KMS-11 (cell line): ENCODE data around the gene SEC22B.
"Not testable (repeated sequence)": the region's sequence is repeated elsewhere in the genome, so short reads cannot be mapped to it uniquely, and the experiment has no call there.

ENCODE experiments used
- H2AFZ ChIP-seq: fragments of 200-600 bp; sonication (generic); 2 replicates; pipeline ENCODE4 v1.6.1; 2016; ENCODE audit warnings: antibody characterized with exemption, mixed run types, low read depth
- H3K27ac ChIP-seq: fragments of 200-600 bp; sonication (generic); 2 replicates; pipeline ENCODE4 v1.6.1; 2016; ENCODE audit warnings: mild to moderate bottlenecking, mixed run types
- H3K27me3 ChIP-seq: fragments of 200-600 bp; sonication (generic); 2 replicates; pipeline ENCODE4 v1.6.1; 2017; ENCODE audit warnings: mild to moderate bottlenecking, low read depth, mixed run types, moderate library complexity; ENCODE audit not compliant: insufficient read depth
- H3K36me3 ChIP-seq: fragments of 200-600 bp; sonication (generic); 2 replicates; pipeline ENCODE4 v1.6.1; 2017; ENCODE audit warnings: mild to moderate bottlenecking, mixed run types; ENCODE audit not compliant: insufficient read depth
- H3K4me1 ChIP-seq: fragments of 200-600 bp; sonication (generic); 2 replicates; pipeline ENCODE4 v1.6.1; 2016; ENCODE audit warnings: mild to moderate bottlenecking, low read depth, mixed run types; ENCODE audit not compliant: poor library complexity, severe bottlenecking
- H3K4me2 ChIP-seq: fragments of 200-600 bp; sonication (generic); 2 replicates; pipeline ENCODE4 v1.7.0; 2016; ENCODE audit warnings: mild to moderate bottlenecking, mixed run types
- H3K4me3 ChIP-seq: fragments of 200-600 bp; sonication (generic); IDR thresholded peaks from 2 replicates; pipeline ENCODE4 v1.6.1; 2017; ENCODE audit warnings: low read depth, low read length, mixed read lengths; ENCODE audit not compliant: insufficient read depth
- H3K79me2 ChIP-seq: fragments of 200-600 bp; sonication (generic); 2 replicates; pipeline ENCODE4 v1.6.1; 2016; ENCODE audit warnings: low read depth, mixed run types; ENCODE audit not compliant: insufficient read depth
- H3K9ac ChIP-seq: fragments of 200-600 bp; sonication (generic); 2 replicates; pipeline ENCODE4 v1.6.1; 2016; ENCODE audit warnings: mild to moderate bottlenecking, mixed run types
- H4K20me1 ChIP-seq: fragments of 200-600 bp; sonication (generic); 2 replicates; pipeline ENCODE4 v1.6.1; 2016; ENCODE audit warnings: mild to moderate bottlenecking, mixed run types; ENCODE audit not compliant: insufficient read depth

The SEC22B gene

DNA sequence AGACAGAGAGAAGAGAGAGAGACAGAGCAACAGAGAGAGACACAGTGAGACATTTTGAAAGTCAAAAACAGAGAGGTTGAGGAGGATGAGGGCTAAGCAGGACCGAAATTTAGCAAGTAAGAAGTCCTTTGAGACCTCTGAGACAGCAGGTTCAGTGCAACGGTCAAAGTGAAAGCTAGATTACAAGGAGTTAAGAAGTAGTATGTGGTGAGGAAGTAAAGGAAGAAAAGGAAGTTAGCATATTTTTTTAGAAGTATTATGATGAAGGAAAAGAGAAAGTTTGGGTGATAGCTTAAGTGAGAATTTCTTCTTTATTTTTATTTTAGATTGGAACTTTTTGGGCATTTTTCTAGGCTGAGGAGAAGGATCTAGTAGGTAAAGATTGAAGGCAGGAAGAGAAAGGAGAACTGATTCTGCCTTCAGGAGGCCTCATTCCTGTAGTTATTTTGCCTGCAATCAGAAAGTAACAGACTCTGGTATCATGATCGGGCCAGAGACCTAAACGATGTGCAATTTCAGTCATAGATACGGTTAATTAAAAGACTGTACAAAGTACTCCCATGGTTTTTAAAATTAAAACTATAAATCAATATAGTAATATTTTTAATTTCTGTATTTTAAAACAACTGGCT lies 53.9 kb downstream of the SEC22B start:
- not testable (repeated sequence) for H3K27ac ChIP-seq, H2AFZ ChIP-seq, H3K36me3 ChIP-seq, H3K27me3 ChIP-seq, H3K4me3 ChIP-seq, H4K20me1 ChIP-seq, H3K79me2 ChIP-seq, H3K9ac ChIP-seq
- peak overlapping the region; percentile 47; the same call in 1 of the 2 replicates for H3K4me2 ChIP-seq
- H3K4me1 ChIP-seq = peaks cover 37% of the 10 kb centered on the region

DNA sequence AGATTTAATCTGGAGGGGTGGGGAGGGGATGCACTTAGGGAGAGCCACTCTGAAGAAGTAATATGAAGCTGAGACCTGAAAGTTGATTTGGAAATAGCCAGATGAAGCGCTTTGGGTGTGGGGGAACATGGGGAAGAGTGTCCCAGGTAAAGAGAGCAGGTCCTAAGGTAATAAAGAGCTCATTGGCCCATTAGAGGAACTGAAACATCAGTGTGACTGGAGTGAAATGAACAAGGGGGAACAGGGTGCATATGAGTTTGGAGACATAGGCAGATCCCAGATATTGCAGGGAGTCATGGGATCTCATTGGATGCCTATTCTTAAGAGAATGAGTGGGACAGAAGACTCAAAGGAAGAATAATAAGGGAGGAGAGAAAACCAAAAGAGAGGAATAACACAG lies 54.5 kb downstream of the SEC22B start:
- H3K36me3 ChIP-seq, H3K27me3 ChIP-seq, H3K4me2 ChIP-seq, H3K4me3 ChIP-seq, H4K20me1 ChIP-seq, H3K27ac ChIP-seq, H3K9ac ChIP-seq, H2AFZ ChIP-seq, H3K79me2 ChIP-seq: not testable (repeated sequence)
- peaks cover 39% of the 10 kb centered on the region for H3K4me1 ChIP-seq

DNA sequence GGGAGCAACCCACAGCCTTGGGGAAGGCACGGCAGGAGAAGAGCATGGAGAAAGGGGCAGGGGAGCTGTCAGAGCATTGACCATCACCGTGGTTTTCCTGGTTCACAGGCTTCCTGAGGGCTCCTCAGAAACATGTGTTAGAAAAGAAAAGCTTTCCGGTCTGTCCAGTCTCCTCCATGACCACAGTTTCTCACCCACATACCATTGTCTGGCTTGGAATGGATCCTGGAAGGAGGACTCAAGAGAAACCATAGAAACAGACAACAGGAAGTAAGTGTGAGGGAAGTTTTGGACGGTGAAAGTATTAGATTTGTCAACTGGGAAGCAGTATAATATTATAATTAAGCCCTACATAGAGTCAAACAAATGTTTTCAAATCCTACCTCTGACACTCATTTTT lies 55.8 kb downstream of the SEC22B start:
- not testable (repeated sequence) for H3K4me3 ChIP-seq, H3K4me2 ChIP-seq, H3K27me3 ChIP-seq, H3K36me3 ChIP-seq, H2AFZ ChIP-seq, H3K9ac ChIP-seq, H4K20me1 ChIP-seq, H3K27ac ChIP-seq, H3K79me2 ChIP-seq
- peaks cover 47% of the 10 kb centered on the region for H3K4me1 ChIP-seq

DNA sequence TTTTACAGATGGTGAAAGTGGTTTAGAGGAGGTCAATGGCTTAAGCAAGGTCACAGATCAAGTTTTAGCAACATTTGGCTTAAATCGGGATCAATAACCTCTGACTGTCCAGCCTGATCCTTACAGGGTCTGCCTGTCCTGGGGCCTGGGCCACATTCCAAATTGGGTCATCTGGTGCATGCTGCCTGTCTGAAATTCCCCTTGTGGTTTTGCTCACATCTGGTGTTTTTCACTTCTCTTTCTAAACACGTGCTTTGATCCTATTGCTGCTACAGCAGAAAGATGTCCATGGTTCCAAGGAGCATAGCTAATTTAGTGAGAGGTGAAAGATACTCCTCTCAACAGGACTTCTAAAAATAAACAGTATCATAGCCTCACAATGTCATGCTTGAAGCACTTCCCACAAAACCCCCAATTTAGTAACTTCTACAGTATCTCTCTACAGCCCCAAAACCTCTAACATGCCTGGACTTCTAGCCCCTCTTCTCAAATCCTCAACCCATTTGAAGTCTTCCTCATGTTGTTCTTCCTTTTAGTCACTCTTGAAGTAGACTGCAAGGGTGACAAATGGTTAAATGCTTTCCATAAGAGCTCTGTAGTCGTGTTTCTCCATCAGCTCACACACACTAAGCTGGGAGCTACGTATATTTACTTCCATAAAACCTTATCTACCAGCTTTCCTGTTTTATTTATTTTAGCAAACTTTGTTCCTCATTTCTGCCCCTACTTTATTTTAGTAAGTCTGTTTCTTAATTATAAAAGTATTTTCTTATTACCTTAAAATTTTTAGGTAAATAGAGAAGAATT lies 58.7 kb downstream of the SEC22B start:
- not testable (repeated sequence) for H2AFZ ChIP-seq, H3K79me2 ChIP-seq, H3K27me3 ChIP-seq, H4K20me1 ChIP-seq, H3K36me3 ChIP-seq, H3K4me3 ChIP-seq
- Histone ChIP-seq H3K4me1 (peaks cover 41% of the 10 kb centered on the region), H3K9ac (peak overlapping the region; percentile 35), H3K27ac (peak overlapping the region; percentile 67), H3K4me2 (peak overlapping the region; percentile 82)

DNA sequence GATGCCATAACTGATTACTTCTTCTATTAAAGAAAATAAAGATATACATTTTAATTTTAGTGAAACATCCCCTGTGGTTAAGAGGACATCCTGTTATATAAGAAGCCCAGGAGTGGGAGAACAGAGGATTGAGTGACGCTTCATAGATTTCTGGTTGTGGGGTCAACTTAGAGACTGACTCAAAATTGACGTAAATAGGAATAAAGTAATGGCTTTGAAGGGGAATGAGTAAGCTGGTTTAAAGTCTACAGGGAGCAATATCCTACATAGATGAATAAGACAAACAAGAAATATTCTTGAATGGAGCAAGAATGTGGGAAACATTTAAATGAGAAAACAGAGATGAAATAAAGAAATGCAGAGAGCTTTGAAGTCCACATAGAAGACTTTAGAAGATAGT lies 60.2 kb downstream of the SEC22B start:
- H3K79me2 ChIP-seq, H3K9ac ChIP-seq, H3K27me3 ChIP-seq, H3K4me3 ChIP-seq, H4K20me1 ChIP-seq, H3K36me3 ChIP-seq, H2AFZ ChIP-seq, H3K27ac ChIP-seq, H3K4me2 ChIP-seq: not testable (repeated sequence)
- peaks cover 37% of the 10 kb centered on the region for H3K4me1 ChIP-seq

DNA sequence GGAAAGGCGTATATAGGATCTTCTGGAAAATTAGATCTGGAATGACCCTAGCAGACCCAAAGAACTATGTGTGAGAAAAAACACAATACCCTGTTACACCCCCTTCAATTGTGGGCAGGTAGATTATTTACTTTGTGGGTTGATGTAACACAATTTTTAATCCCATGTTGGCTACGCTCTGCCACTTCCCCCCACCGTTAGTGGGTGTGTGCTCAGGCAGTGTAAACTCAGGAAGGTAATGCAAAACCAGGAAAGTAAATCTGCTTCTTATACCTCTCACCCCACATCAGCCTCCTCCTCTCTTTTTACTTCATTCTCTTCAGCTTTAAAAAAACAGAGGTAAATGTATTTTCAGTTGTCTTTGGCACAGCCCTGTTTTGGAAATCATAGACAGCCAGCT lies 63.2 kb downstream of the SEC22B start:
- not testable (repeated sequence) for H3K4me2 ChIP-seq, H3K79me2 ChIP-seq, H3K36me3 ChIP-seq, H3K9ac ChIP-seq, H2AFZ ChIP-seq, H3K27ac ChIP-seq, H3K27me3 ChIP-seq, H4K20me1 ChIP-seq, H3K4me3 ChIP-seq
- peaks cover 32% of the 10 kb centered on the region for H3K4me1 ChIP-seq

DNA sequence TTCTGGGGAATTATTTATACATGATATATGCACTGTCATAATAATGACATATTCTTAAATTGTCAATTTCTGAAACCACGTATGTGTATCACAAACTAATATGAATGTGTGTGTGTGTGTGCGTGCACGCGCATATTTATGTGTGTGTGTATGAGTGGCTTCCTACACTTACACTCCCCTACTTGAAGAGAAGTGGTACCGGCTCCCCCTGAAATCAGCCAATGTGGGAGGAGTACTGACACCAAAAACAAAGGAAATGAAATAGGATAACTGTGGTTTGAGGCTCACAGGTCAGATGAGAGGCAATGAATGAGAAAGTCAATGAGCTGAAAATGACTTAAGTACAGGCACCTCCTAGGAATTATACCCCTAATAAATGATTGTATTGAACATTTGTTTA lies 64.1 kb downstream of the SEC22B start:
- not testable (repeated sequence) for H4K20me1 ChIP-seq, H3K36me3 ChIP-seq, H3K27ac ChIP-seq, H2AFZ ChIP-seq, H3K27me3 ChIP-seq, H3K4me3 ChIP-seq, H3K4me2 ChIP-seq, H3K79me2 ChIP-seq, H3K9ac ChIP-seq
- peaks cover 29% of the 10 kb centered on the region for H3K4me1 ChIP-seq

DNA sequence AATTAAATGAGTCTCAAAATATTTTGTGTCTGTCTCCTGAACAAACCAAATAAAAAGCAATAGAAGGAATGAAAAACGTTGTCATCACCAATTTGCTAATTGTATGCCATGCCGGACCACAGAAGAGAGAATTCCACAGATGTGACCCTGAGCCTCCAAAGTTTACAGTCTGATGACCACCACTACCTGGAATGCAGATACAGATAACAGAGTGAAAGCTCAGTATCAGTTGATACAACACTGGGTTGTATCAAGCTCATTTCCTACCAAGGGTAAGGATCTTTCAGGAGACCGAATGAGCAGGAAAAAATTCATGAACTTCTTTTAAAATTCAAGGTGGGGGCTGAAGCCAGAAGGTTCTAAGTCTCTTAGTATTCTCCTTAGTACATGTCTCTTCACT lies 64.5 kb downstream of the SEC22B start:
- not testable (repeated sequence) for H3K4me2 ChIP-seq, H3K27ac ChIP-seq, H2AFZ ChIP-seq, H4K20me1 ChIP-seq, H3K79me2 ChIP-seq, H3K9ac ChIP-seq, H3K36me3 ChIP-seq, H3K4me3 ChIP-seq, H3K27me3 ChIP-seq
- peaks cover 26% of the 10 kb centered on the region for H3K4me1 ChIP-seq

DNA sequence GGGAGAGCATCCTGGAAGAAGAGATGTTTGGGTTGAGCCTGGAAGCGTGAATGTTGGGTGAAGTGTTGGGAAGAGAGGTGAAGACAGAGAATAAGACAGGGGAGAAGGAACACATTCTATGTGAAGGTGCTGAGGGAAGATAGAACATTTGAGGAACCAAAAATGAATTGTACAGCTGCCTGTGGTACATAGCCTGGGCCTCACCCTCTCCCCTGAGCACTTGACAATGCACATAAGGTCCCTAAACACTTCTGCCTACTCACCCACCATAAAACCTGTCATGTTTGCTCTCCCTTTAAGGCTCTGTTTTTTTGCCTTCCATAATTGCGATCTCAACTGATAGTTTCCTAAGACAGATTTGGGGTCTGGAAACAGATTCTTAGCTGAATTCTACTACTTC lies 65.3 kb downstream of the SEC22B start:
- H2AFZ ChIP-seq, H3K4me3 ChIP-seq, H3K9ac ChIP-seq, H3K27me3 ChIP-seq, H3K4me2 ChIP-seq, H3K79me2 ChIP-seq, H4K20me1 ChIP-seq, H3K36me3 ChIP-seq, H3K27ac ChIP-seq: not testable (repeated sequence)
- peaks cover 22% of the 10 kb centered on the region for H3K4me1 ChIP-seq

DNA sequence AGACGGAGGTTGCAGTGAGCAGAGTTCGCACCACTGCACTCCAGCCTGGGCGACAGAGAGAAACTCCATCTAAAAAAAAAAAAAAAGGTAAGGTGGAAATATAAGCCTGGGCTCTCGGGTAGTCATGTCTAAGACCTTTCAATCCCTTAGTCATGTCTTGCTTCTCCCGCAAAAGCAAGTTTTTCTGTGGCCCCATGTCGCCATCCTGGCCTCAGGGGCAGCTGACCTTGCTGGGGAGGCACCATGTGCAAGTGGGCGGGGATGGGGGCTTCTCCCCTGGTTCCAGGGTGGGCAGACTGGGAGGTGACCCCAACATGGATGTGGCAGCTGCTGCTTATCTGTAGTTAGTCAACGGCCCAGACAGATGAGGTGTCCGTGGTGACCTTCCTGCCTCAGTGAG lies 66.7 kb downstream of the SEC22B start:
- H3K4me1 ChIP-seq = peaks cover 19% of the 10 kb centered on the region
- not testable (repeated sequence) for H3K9ac ChIP-seq, H2AFZ ChIP-seq, H3K4me2 ChIP-seq, H3K36me3 ChIP-seq, H3K4me3 ChIP-seq, H3K79me2 ChIP-seq, H3K27me3 ChIP-seq, H4K20me1 ChIP-seq, H3K27ac ChIP-seq
